Brain microvascular endothelial cell (primary cell): ENCODE data around the gene F8.

ENCODE experiments used
- DNase-seq: peaks from one replicate; pipeline ENCODE4 v3.0.0-alpha.2; 2020
- H3K27ac ChIP-seq: fragments of 250-450 bp; sonication (Bioruptor Pico); 2 replicates; pipeline ENCODE4 v1.5.1; 2020; ENCODE audit warnings: mild to moderate bottlenecking, moderate library complexity
- H3K27me3 ChIP-seq: fragments of 250-450 bp; sonication (Bioruptor Pico); replicated peaks from 2 replicates; pipeline ENCODE4 v1.5.1; 2020; ENCODE audit warnings: mild to moderate bottlenecking
- H3K36me3 ChIP-seq: fragments of 250-450 bp; sonication (Bioruptor Pico); replicated peaks from 2 replicates; pipeline ENCODE4 v1.5.1; 2020; ENCODE audit warnings: mild to moderate bottlenecking
- H3K4me3 ChIP-seq: 2 replicates; pipeline ENCODE4 v1.5.1; 2011; ENCODE audit warnings: low read depth, mild to moderate bottlenecking, control low read depth, low read length, moderate library complexity
- CTCF ChIP-seq: IDR thresholded peaks from 2 replicates; pipeline ENCODE4 v1.5.1; 2011; ENCODE audit warnings: low read depth, mild to moderate bottlenecking, moderate library complexity, low read length, control low read depth, inconsistent platforms; ENCODE audit errors: missing control alignments
- in situ Hi-C: cut with HindIII; loops from 2 replicates; pipeline ENCODE4 v1.10.0; 2017; ENCODE audit warnings: low sequenced_read_pairs, low pct_ligation_motif_present

The F8 gene

GRCh38 chrX:154809939-154810665 lies 212.4 kb downstream of the F8 start:
- TF ChIP-seq CTCF, result no peak
- no peak for DNase-seq
- Histone ChIP-seq H3K27me3 (no peaks in the 10 kb centered on the region), H3K27ac (no peak overlapping the region), H3K4me3 (no peak overlapping the region), H3K36me3 (no peaks in the 10 kb centered on the region)
- in situ Hi-C loops, result no loop called here

- H3K27me3 ChIP-seq, result no peaks in the 10 kb centered on the region
- H3K4me3 ChIP-seq, result no peak overlapping the region
- DNase-seq, result no peak
- in situ Hi-C loops, result no loop called here
- no peaks in the 10 kb centered on the region for H3K36me3 ChIP-seq
- H3K27ac ChIP-seq, result no peak overlapping the region
- TF ChIP-seq CTCF, result no peak
These were observed 215.6 kb downstream of the F8 start for GRCh38 chrX:154806837-154807501.

GRCh38 chrX:154805696-154806091 lies 216.8 kb downstream of the F8 start:
- H3K27ac ChIP-seq, result no peak overlapping the region
- H3K27me3 ChIP-seq, result no peaks in the 10 kb centered on the region
- no peaks in the 10 kb centered on the region for H3K36me3 ChIP-seq
- no peak for TF ChIP-seq CTCF
- H3K4me3 ChIP-seq, result peak overlapping the region; percentile 54
- in situ Hi-C loops, result no loop called here
- no peak for DNase-seq

GRCh38 chrX:154804957-154805695 lies 217.4 kb downstream of the F8 start, which contains the start of gene MPP1:
MPP1 (minus strand) TSS chrX:154805485; CDS start chrX:154805373, 112 bp downstream.
- Histone ChIP-seq H3K36me3 (no peaks in the 10 kb centered on the region), H3K4me3 (peak within 1 kb of the TSS; percentile 72), H3K27ac (no peak within 1 kb of the TSS), H3K27me3 (no peaks in the 10 kb centered on the region)
- peak; percentile 34 for DNase-seq
- no peak for TF ChIP-seq CTCF
- in situ Hi-C loops, result no loop called here

- H3K4me3 ChIP-seq, result peak overlapping the region; percentile 72
- no peak overlapping the region for H3K27ac ChIP-seq
- TF ChIP-seq CTCF, result no peak
- in situ Hi-C loops, result no loop called here
- no peak for DNase-seq
- H3K36me3 ChIP-seq, result no peaks in the 10 kb centered on the region
- H3K27me3 ChIP-seq, result no peaks in the 10 kb centered on the region
These were observed 218.1 kb downstream of the F8 start for GRCh38 chrX:154804261-154804956.
